Fibroblast of lung (primary cell): ENCODE measurements around the gene TBC1D30. TPM values are rescaled to one million over a fixed set of nuclear protein-coding genes. Genes with fewer than 3 reads are reported as not detected.
A peak's percentile ranks its signal among the peaks of the same experiment; 100 is the strongest.

ENCODE experiments used
- DNase-seq, 2 donors: peaks; one replicate each; pipeline versions ENCODE4 v3.0.0 to v3.0.0-alpha.2; 2010; ENCODE audit warnings: low read depth in 2 of 2
- H2AFZ ChIP-seq: 2 replicates; pipeline ENCODE4 v1.5.1; 2012; ENCODE audit warnings: low read length, control low read depth, inconsistent platforms
- H3K27ac ChIP-seq: 2 replicates; pipeline ENCODE4 v1.5.1; 2011; ENCODE audit warnings: low read length, control low read depth; ENCODE audit not compliant: insufficient read depth
- H3K27me3 ChIP-seq: 2 replicates; pipeline ENCODE4 v1.5.1; 2011; ENCODE audit warnings: mild to moderate bottlenecking, low read length; ENCODE audit not compliant: control insufficient read depth, insufficient read depth
- H3K36me3 ChIP-seq: 2 replicates; pipeline ENCODE4 v1.5.1; 2011; ENCODE audit warnings: low read length; ENCODE audit not compliant: control insufficient read depth, insufficient read depth
- H3K4me1 ChIP-seq: 2 replicates; pipeline ENCODE4 v1.5.1; 2011; ENCODE audit warnings: low read length; ENCODE audit not compliant: control insufficient read depth, insufficient read depth; ENCODE audit errors: extremely low read depth
- H3K4me2 ChIP-seq: 2 replicates; pipeline ENCODE4 v1.5.1; 2011; ENCODE audit warnings: low read length, control low read depth; ENCODE audit not compliant: insufficient read depth; ENCODE audit errors: extremely low read depth
- H3K4me3 ChIP-seq, 4 experiments: fragments of 200-600 bp in 1 of 4; sonication (generic) in 1 of 4; replicated peaks in 1 of 4; 2 replicates each; pipeline ENCODE4 v1.5.1; 2011 to 2016; ENCODE audit warnings: low read length in 4 of 4, low read depth in 3 of 4, mild to moderate bottlenecking in 3 of 4, control low read depth in 2 of 4, inconsistent platforms in 1 of 4, mixed read lengths in 1 of 4; ENCODE audit not compliant: insufficient read depth in 1 of 4; ENCODE audit errors: control extremely low read depth in 1 of 4
- H3K79me2 ChIP-seq: 2 replicates; pipeline ENCODE4 v1.5.1; 2012; ENCODE audit warnings: mild to moderate bottlenecking, low read length, inconsistent platforms; ENCODE audit not compliant: control insufficient read depth, insufficient read depth
- H3K9ac ChIP-seq: 2 replicates; pipeline ENCODE4 v1.5.1; 2011; ENCODE audit warnings: mild to moderate bottlenecking, low read length, control low read depth; ENCODE audit not compliant: insufficient read depth
- H3K9me3 ChIP-seq: 2 replicates; pipeline ENCODE4 v1.5.1; 2012; ENCODE audit warnings: low read depth, low read length; ENCODE audit not compliant: control insufficient read depth, insufficient read depth
- H4K20me1 ChIP-seq: 2 replicates; pipeline ENCODE4 v1.5.1; 2011; ENCODE audit warnings: low read length; ENCODE audit not compliant: control insufficient read depth, insufficient read depth; ENCODE audit errors: extremely low read depth
- EZH2 ChIP-seq: IDR thresholded peaks from 2 replicates; pipeline ENCODE4 v1.5.1; 2012; ENCODE audit warnings: low read length, control low read depth, mild to moderate bottlenecking; ENCODE audit errors: missing control alignments
- polyA plus RNA-seq, 2 donors: library from polyadenylated mRNA; depleted of rRNA in 1 of 2; stranded (reverse) in 1 of 2; unstranded in 1 of 2; fragments of >200 nt; gene quantifications; 2 replicates each; pipeline ENCODE4 v1.2.1, GENCODE V29; 2011 to 2012; ENCODE audit warnings: missing spikeins in 1 of 2
- total RNA-seq: library from RNA; depleted of rRNA; stranded (reverse); fragments of >200 nt; gene quantifications from 2 replicates; pipeline ENCODE4 v1.2.1, GENCODE V29; 2014
- TF ChIP-seq, protein P1 (sequence below), 2 donors: IDR thresholded peaks in 1 of 2; conservative IDR thresholded peaks in 1 of 2; 1 replicate in 1 of 2; 2 replicates in 1 of 2; pipeline ENCODE4 v1.5.1; 2011 to 2012; ENCODE audit warnings: low read length in 2 of 2, control low read depth in 1 of 2, inconsistent platforms in 1 of 2, low read depth in 1 of 2, mild to moderate bottlenecking in 1 of 2

The TBC1D30 gene
- total and polyA plus RNA-seq, 2 donors (not counting 1 experiment from before 2014, with no cell fraction given): 0.24 to 0.66 TPM

DNA sequence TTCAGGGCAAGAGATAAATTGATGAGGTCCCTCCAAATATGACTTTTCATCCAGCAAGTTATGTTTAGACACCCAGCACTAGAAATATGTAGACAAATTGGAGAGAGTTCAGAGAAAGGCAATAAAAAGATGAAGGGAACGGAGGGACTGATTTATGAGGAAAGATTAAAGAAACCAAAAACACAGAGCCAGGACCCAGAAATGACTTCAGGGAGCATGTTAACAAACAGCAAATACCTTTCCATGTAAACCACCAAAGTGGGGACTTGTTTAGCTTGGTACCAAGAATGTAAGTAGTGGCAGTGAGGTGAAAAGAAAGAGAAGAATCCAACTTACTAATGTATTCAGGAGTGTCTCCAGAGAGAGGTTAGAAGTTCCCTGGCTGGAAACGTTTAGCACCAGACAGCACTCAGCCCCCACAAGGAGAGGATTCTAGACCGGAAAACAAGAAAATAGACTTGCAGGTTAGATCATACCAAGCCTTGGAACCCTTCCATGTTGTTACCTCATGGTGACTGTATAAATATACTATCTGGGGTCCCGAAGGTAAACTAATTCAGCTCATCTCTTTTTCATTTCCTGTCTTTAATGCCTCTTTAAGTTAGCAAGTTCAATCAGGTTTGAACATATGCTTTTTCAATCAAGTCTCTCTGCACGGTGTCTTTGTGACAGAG lies 79.2 kb downstream of the TBC1D30 start:
- no peak overlapping the region for H3K9ac ChIP-seq
- no peaks in the 10 kb centered on the region for H3K36me3 ChIP-seq
- H3K4me1 ChIP-seq: no peaks in the 10 kb centered on the region
- no peaks in the 10 kb centered on the region for H4K20me1 ChIP-seq
- no peak overlapping the region for H3K27ac ChIP-seq
- peak in 1 of 2 donors; percentile 51 for DNase-seq
- H3K4me3 ChIP-seq: no peak overlapping the region
- no peaks in the 10 kb centered on the region for H3K27me3 ChIP-seq
- TF ChIP-seq, protein P1, sequence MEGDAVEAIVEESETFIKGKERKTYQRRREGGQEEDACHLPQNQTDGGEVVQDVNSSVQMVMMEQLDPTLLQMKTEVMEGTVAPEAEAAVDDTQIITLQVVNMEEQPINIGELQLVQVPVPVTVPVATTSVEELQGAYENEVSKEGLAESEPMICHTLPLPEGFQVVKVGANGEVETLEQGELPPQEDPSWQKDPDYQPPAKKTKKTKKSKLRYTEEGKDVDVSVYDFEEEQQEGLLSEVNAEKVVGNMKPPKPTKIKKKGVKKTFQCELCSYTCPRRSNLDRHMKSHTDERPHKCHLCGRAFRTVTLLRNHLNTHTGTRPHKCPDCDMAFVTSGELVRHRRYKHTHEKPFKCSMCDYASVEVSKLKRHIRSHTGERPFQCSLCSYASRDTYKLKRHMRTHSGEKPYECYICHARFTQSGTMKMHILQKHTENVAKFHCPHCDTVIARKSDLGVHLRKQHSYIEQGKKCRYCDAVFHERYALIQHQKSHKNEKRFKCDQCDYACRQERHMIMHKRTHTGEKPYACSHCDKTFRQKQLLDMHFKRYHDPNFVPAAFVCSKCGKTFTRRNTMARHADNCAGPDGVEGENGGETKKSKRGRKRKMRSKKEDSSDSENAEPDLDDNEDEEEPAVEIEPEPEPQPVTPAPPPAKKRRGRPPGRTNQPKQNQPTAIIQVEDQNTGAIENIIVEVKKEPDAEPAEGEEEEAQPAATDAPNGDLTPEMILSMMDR (conservative IDR thresholded peaks at IDR 0.05 in 1 of 2, IDR thresholded peaks at IDR 0.05 in 1 of 2; ENCODE audit: low read depth in 1 of 2, low read length in 2 of 2): no peak
- no peak for TF ChIP-seq EZH2
- H2AFZ ChIP-seq: no peak overlapping the region
- H3K79me2 ChIP-seq: no peaks in the 10 kb centered on the region
- no peaks in the 10 kb centered on the region for H3K9me3 ChIP-seq
- H3K4me2 ChIP-seq: no peak overlapping the region

DNA sequence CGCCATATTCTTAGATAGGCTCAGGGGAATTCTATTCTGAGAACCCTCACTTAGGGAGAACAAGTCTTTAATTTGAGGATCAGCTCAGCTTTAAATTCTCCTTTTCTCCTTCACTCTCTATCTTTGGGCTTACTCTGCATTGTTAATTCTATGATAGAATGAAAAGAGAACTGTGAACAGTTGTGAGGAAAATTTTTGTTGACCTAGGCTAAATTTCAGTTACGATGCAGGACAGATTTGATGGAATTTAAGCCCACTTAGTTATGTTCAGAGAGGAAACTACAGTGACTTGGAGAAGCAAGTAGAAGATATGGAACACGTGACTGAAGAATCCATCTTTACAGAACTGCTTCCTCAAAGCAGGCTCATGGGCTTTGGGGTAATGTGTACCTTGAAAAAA lies 82.7 kb downstream of the TBC1D30 start:
- no peak for DNase-seq
- H3K27me3 ChIP-seq: no peaks in the 10 kb centered on the region
- H3K27ac ChIP-seq: no peak overlapping the region
- H3K9me3 ChIP-seq: no peaks in the 10 kb centered on the region
- no peaks in the 10 kb centered on the region for H3K36me3 ChIP-seq
- no peak overlapping the region for H3K9ac ChIP-seq
- H3K4me3 ChIP-seq: no peak overlapping the region
- H3K4me2 ChIP-seq: no peak overlapping the region
- no peak overlapping the region for H2AFZ ChIP-seq
- TF ChIP-seq, protein P1 (conservative IDR thresholded peaks at IDR 0.05 in 1 of 2, IDR thresholded peaks at IDR 0.05 in 1 of 2; ENCODE audit: low read depth in 1 of 2, low read length in 2 of 2): no peak
- TF ChIP-seq EZH2: no peak
- no peaks in the 10 kb centered on the region for H3K4me1 ChIP-seq
- H4K20me1 ChIP-seq: no peaks in the 10 kb centered on the region
- H3K79me2 ChIP-seq: no peaks in the 10 kb centered on the region

DNA sequence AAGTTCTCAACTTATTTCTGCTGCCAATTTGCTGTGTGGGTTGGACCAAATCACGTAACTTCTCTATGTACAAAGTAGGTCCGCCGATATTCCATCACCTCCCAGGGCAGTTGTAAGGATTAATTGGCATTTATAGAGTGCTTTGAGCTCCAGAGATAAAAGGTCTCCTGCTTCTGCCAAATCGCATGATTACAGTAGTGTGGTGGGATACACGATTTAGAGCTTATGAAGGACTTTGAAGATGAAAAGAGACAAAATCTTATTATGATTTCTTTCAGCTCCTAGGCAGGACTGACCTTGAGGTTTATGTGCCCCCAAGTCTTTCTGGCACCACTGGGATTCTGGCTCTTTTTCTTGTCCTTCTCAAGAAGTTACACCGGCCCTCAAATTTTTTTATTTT lies 84.7 kb downstream of the TBC1D30 start:
- TF ChIP-seq, protein P1 (conservative IDR thresholded peaks at IDR 0.05 in 1 of 2, IDR thresholded peaks at IDR 0.05 in 1 of 2; ENCODE audit: low read depth in 1 of 2, low read length in 2 of 2): no peak
- no peak overlapping the region for H3K4me3 ChIP-seq
- H3K9me3 ChIP-seq: no peaks in the 10 kb centered on the region
- H3K4me2 ChIP-seq: no peak overlapping the region
- no peaks in the 10 kb centered on the region for H3K36me3 ChIP-seq
- no peak overlapping the region for H2AFZ ChIP-seq
- no peak overlapping the region for H3K9ac ChIP-seq
- no peaks in the 10 kb centered on the region for H3K27me3 ChIP-seq
- H4K20me1 ChIP-seq: no peaks in the 10 kb centered on the region
- no peak overlapping the region for H3K27ac ChIP-seq
- DNase-seq: no peak
- H3K79me2 ChIP-seq: no peaks in the 10 kb centered on the region
- no peaks in the 10 kb centered on the region for H3K4me1 ChIP-seq
